HG03432 (cell line): ENCODE data around the gene MYLIP.

Experiments used
- ATAC-seq: cut with Tn5 transposase; IDR thresholded peaks from one replicate; pipeline ENCODE4 v1.9.1; 2021; ENCODE audit warnings: mild to moderate bottlenecking, moderate library complexity; ENCODE audit not compliant: unreplicated experiment

The MYLIP gene

DNA sequence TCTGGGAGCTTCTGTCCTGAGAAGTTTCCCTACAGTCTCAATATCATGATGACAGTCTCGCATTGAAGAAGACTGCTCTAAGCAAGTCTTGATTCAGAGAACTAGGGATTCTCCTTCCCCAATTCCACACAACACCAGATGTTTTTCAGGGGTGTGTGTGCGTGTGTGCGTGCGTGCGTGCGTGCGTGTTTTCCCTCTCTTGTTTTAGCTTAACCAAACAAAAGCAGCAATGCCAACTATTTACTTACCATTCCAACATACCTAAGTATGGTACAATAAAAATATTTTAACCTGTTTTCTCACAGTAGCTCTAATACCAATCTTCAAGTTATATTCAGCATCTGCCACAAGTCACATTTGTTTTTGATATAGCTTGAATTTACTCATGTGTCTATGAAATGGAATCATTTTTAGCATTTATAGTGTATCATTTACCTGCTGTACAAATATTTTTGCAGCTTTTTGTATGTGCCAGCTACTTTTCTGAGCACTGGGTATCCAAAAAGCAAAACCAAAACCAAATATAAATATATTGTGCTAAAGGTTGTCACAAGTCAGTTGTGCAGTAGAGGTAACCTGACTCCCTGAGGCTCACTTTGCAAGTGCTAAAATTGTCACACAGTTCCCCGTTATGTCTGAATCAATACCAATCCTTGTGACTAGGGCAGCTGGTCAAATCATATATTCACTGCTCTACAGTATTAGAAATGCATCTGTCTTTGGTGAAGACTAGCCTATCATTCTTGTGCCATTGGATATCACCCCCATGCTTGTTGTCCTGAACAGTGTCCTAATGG lies 21.7 kb upstream of the MYLIP start:
- ATAC-seq: no peak

DNA sequence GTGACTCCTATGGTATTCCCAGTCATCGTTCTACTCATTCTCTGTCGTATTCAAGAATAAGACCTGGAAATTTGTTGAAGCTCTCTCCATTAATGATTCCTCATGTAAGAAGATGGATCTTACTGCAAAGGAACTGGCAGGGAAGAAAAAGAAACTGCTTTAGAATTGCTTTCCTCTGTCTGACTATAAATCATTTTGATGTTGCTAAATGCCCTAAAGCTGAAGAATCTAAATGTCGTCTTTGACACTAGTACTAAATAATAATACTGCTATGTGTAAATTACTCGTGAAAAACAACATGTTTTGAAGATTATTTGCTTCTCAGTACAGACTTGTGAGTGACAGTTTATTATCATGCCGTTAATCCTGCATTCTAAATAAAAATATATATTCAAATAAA lies 20.5 kb upstream of the MYLIP start:
- ATAC-seq: no peak

DNA sequence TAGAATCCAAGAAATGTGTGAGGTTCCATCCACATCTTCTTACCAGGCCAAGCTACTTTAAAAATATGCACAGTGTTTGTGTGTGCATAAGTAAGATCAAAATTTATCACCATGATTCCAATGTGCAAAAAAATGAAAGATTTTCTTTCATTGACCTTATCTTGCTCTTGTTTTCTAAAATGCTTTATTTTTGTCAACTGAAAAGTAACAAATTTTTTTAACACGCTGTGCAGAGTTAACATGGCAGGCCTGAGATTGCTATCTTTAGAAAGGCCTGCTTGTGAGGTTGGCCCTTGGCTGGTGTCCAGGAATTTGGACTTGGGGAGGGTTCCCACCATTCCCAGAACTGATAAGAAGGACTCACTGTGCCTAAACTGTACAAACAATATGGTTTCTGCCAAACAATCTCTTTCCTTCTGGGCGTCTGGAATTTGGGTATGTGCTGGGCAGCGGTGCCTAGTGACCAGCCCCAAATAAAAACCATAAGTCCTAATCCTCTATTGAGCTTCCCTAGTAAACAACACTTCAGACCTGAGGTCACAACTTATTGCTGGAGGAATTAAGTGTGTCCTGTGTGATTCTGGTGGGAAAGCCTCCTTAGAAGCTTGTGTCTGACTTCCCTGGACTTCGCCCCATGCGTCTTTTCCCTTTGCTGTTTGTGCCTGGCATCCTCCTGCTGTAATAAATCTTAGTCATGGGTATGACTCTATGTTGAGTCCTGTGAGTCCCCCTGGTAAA lies 19.8 kb upstream of the MYLIP start:
- ATAC-seq: no peak

GRCh38 chr6:16109659-16110305 lies 19.1 kb upstream of the MYLIP start:
- ATAC-seq: no peak

DNA sequence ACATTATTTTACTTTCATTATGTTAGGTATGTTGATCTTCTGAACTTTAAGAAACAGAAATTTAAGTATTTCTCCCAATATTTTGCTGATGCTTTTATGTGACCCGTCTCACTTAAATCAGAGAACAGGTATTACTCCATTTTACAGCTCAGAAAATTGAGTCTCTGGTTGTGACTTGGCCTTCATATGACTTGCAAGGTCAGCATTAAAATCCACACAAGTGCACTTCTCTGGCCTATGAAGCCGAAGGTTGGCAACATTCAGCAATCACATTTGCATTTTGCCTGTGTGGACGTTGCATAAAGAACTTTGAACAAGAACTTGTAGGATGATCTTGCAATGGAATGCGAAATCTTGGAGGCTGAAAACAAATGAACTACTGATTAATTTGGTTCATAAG lies 10.1 kb upstream of the MYLIP start:
- no peak for ATAC-seq

- ATAC-seq: no peak
Measured at GRCh38 chr6:16121339-16121738, 7.5 kb upstream of the MYLIP start.

DNA sequence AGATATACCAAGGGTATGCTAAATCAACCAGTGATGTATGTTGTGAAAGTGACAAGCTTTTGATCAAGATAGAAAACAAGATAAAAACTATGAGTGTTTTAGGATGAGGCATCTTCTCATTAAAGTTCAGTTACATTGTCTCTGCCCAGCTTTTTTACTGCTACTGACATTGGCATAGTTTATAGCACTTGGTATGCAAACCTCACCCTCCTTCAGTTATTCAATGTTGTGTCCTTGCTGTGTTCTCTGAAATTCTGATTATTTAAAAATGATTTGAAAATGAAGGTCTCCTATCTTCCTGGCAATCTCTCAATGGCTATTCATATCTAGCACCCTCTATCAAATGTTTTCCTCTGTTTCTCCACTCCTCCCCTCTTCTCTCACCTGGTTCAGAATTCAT lies 6.7 kb upstream of the MYLIP start:
- no peak for ATAC-seq

- ATAC-seq: no peak
Measured at GRCh38 chr6:16124198-16125180, 4.4 kb upstream of the MYLIP start.

DNA sequence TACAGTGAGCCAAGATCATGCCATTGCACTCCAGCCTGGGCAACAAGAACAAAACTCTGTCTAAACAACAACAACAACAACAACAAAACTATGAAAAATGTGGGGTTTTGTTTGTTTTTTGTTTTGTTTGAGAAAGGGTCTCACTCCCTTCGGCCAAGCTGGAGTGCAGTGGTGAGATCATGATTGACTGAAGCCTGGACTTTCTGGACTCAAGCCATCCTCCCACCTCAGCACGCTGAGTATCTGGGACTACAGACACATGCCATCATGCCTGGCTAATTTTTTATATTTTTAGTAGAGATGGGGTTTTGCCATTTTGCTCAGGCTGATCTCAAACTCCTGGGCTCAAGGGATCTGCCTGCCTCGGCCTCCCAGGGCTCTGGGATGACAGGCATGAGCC lies 2.8 kb upstream of the MYLIP start:
- no peak for ATAC-seq

DNA sequence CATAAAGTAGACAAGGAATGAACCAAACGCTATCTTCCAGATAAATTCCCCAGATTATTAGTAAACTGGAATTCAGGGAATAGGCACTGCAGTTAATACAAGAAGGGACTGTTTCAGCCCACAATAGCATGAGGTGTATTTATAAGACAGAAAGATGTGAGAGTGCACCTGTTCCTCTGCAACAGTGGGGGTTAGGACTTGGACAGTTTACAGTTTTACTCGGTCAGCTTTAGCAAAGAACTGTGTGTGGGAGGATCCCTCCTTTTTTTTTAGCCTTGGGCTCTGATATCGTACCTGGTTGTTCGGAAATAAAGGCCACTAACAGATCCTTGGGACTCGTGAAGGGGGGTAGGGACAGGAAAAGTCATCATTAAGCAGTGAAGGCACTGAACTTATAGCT lies 2.0 kb upstream of the MYLIP start:
- no peak for ATAC-seq

GRCh38 chr6:16127471-16127870 lies 1.4 kb upstream of the MYLIP start:
- ATAC-seq: no peak

- peak; percentile 4 for ATAC-seq
Measured at GRCh38 chr6:16129623-16130401, 926 bp downstream of the MYLIP start.

DNA sequence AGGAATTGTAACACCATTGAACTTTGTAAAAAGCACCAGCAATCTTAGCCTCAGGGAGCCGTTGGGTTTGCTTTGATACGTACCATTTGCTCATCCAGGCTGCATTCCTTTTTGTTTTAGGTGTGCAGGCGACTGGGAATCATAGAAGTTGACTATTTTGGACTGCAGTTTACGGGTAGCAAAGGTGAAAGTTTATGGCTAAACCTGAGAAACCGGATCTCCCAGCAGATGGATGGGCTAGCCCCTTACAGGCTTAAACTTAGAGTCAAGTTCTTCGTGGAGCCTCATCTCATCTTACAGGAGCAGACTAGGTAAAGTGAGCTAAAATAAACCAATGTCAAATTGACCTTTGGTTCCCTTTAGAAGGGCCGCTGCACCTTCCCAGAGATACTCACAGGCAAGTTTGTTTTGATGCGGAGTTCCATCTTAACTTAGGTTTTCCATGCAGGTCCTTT lies 1.6 kb downstream of the MYLIP start:
- ATAC-seq: no peak

DNA sequence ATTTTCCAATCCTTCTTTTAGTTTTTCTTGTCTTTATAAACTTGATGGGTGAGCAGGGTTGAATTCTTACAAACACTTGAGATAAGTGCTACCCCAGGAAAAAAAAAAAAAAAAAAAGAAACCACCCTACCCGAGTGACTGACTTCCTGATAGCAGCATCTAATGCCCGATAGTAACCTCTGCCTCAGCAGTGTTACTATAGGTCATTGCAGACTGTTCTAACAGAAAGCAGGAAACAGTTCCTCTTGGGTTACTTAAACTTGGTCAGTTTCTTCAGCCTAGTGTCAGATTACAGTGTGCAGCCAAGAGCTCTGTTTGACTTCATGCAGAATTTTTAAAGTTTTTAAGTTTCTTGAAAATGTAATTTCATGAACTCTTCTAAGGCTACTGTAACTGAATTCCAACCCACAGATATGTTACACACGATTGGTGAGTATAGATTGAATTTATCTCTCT lies 2.1 kb downstream of the MYLIP start:
- ATAC-seq: peak; percentile 59

- ATAC-seq: no peak
Measured at GRCh38 chr6:16132909-16133308, 4.0 kb downstream of the MYLIP start.

- ATAC-seq: no peak
Measured at GRCh38 chr6:16134430-16134829, 5.5 kb downstream of the MYLIP start.

GRCh38 chr6:16135066-16135465 lies 6.2 kb downstream of the MYLIP start:
- ATAC-seq: no peak

GRCh38 chr6:16136091-16136490 lies 7.2 kb downstream of the MYLIP start:
- no peak for ATAC-seq

DNA sequence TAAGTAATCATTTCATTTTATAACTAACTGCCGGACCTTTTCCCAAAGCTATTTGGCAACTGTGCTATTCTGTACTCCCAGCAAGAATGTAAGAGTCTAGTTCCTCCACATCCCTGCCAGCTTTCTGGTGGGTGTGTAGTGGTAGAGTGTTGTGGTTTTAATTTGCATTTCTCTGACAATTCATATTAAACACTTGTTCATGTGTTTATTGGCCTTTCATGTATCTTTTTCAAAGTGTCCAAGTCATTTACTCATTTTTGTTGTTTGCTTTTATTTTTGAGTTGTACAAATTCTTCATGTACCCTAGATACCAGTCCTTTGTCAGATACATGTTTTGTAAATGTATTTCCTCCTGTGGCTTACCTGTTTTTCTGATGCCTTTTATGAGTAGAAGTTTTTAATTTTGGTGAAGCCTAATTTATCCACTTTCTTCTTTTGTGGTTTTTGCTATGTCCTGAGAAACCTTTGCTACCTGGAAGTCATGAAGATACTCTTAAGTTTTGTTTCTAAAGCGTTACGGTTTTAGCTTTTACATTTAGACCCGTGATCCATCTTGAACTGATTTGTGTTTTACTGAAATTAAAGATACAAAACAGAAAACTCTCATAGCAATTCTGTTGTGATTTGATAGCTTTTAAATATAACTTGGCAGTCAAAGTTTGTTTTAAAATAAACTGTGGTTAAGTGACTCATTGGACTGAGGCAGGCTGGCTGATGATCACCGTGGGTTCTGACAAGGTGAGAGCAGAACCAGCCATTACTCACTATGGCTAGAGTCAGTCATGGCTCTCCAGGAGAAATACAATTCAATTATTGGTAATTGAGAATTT lies 8.0 kb downstream of the MYLIP start:
- peak; percentile 55 for ATAC-seq
